ENCODE data around the gene FPR2. TPM values are rescaled to one million over a fixed set of nuclear protein-coding genes. Genes with fewer than 3 reads are reported as not detected.

Gene FPR2
- total and polyA plus RNA-seq, 9 of the 15 experiments (the other 6 are each of a cell fraction or from before 2014, with no cell fraction given): 0.03 to 0.15 (median 0.07) TPM; not detected in 6

- TF ChIP-seq IRF9 (tag; IDR thresholded peaks at IDR 0.05) (0 out of 2 replicates have a peak, but pooled peaks have one; percentile 25), CC2D1A (IDR thresholded peaks at IDR 0.05) (peak; percentile 79; the same call in 1 of the 2 replicates), TFAP4 (CRISPR knock-in tag; IDR thresholded peaks at IDR 0.05; ENCODE audit: borderline replicate concordance) (0 out of 2 replicates have a peak, but pooled peaks have one; percentile 20), BCL6 (CRISPR knock-in tag; IDR thresholded peaks at IDR 0.05) (0 out of 2 replicates have a peak, but pooled peaks have one; percentile 16), ZBTB11 (CRISPR knock-in tag; IDR thresholded peaks at IDR 0.05) (peak in 1 of 3 experiments; percentile 65; a peak in 1 of 6 replicates), NFRKB (IDR thresholded peaks at IDR 0.05; ENCODE audit: low read depth) (peak; percentile 68; the same call in 1 of the 2 replicates), FOXM1 (IDR thresholded peaks at IDR 0.05; ENCODE audit: low read depth) (peak; percentile 66; the same call in 1 of the 2 replicates), FOXM1 (CRISPR knock-in tag; IDR thresholded peaks at IDR 0.05; ENCODE audit: low read depth) (no peak), FOSL1 (tag; conservative IDR thresholded peaks at IDR 0.05) (peak; percentile 66), ZKSCAN1 (IDR thresholded peaks at IDR 0.05; ENCODE audit: low read depth, low read length) (peak; percentile 76; the same call in 1 of the 2 replicates), KAT8 (IDR thresholded peaks at IDR 0.05; ENCODE audit: low read depth) (no peak), CREB3L1 (IDR thresholded peaks at IDR 0.05; ENCODE audit: borderline replicate concordance, low read depth) (peak; percentile 52; the same call in 1 of the 2 replicates), ZNF263 (CRISPR knock-in tag; IDR thresholded peaks at IDR 0.05; ENCODE audit: borderline replicate concordance) (peak; percentile 32; the same call in 1 of the 2 replicates), FUS (optimal IDR thresholded peaks at IDR 0.05; ENCODE audit: low read depth, low read length) (no peak), ZNF740 (CRISPR knock-in tag; IDR thresholded peaks at IDR 0.05) (no peak), ZNF740 (tag; IDR thresholded peaks at IDR 0.05) (no peak), ZNF75A (CRISPR knock-in tag; IDR thresholded peaks at IDR 0.05) (no peak), MED1 (CRISPR knock-in tag; IDR thresholded peaks at IDR 0.05; ENCODE audit: borderline replicate concordance) (no peak), EP300 (IDR thresholded peaks at IDR 0.05; ENCODE audit: low read length) (peak; percentile 94)
Measured at GRCh38 chr19:51796195-51796679, 35.3 kb downstream of the FPR2 start (continued).

Data from K562 (cell line).